HG03565 (cell line): ENCODE data around the gene SIPA1L3.
"Not testable (repeated sequence)": the region's sequence is repeated elsewhere in the genome, so short reads cannot be mapped to it uniquely, and the experiment has no call there.

Experiments
- ATAC-seq: cut with Tn5 transposase; IDR thresholded peaks from one replicate; pipeline ENCODE4 v1.9.1; 2021; ENCODE audit warnings: mild to moderate bottlenecking, moderate library complexity; ENCODE audit not compliant: unreplicated experiment

SIPA1L3 gene

DNA sequence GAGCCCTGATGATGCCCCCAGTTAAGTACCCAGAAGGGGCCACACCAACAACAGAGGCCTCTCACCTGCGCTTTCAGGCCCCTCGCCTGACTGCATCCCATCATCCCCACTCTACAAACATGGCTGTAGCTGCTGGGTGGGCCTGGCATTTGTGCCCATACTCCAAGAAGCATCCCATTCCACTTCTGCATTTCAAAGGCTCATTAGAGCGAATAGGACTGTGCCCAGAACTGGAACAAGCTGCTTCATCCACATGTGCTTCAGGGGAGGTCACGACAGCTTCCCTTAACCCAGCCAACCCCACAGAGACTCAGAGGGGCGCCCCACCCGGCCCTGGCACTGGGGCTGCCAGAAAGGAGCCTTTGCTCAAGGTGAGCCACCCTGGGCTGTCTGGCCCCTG lies 156.9 kb downstream of the SIPA1L3 start:
- ATAC-seq, result no peak

DNA sequence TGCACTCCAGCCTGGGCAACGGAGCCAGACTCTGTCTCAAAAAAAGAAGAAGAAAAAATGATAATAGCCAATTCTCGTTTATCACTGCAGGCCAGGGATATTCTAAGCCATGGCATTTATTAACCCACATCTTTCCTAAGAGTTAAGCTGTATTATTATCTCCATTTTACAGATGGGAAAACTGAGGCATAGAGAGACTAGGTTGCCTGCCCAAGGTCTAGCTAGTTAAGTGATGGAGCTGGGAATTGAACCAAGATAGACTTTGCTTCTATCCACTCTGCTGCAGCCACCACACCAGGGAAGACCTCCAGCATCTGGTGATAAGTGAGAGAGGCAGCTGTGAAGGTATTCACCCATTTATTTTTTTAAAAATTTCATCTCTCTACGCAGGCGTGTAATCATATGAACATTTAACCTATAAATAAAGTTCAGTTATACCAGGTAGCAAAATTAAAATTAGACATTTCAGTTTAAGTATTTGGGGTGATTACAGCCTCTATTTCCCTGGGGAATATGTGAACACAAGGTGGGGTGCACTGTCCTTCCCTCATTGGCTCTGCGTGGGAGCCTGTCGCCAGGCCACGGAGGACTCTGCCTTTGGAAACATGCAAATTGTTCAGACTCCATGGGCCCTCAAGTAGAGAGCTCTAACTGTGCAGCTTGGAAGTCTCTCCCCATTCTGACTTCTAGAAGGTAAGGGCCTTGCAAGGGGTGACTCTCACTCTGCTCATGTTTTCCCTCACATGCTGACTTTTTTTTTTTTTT lies 157.8 kb downstream of the SIPA1L3 start:
- no peak for ATAC-seq

DNA sequence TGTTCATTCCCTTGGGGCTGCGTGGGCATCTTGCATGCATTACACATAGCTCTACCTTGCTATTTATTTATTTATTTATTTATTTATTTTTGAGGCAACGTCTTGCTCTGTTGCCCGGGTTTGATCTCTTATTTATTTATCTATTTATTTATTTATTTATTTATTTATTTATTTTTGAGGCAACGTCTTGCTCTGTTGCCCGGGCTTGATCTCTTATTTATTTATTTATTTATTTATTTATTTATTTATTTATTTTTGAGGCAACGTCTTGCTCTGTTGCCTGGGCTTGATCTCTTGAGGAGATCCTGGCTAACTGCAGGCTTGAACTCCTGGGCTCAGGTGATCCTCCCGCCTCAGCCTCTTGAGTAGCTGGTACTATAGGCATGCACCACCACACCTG lies 158.8 kb downstream of the SIPA1L3 start:
- ATAC-seq, result not testable (repeated sequence)

DNA sequence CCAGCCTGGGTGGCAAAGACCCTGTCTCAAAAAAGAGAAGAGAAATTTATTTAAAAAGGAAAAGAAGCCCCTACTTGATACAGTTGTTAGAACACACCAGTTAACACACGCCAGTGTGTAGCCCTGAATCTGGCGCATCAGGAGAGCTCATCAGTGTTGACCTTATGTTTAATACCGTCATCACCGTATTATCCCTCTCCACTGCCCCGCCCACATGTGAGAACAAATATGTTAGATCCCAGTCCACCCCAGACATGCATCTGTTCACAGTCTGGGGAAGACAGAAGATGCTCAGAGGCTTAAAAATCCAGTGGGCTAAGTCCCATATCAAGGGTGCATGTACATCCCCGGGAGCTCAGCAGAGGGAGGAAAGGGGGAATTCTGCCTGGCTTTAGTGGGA lies 161.8 kb downstream of the SIPA1L3 start:
- ATAC-seq, result no peak

DNA sequence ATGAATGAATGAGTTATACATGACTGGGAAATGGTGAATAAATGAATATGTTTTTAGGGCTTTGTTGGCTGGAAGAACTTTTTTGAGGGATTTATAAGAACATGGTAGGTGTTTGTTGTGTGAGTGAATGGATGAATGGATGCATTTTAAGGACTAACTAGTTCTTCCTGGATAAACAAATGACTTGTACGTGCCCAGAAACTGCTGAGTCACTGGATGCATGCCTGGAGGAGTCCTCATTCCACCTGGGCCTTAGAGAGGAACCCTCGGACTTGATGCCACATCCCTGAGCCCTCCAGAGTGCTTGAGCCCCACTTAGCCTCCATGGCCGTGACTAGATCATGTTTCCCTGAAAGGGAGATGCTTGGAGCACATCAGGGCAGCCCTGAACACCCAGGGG lies 163.6 kb downstream of the SIPA1L3 start:
- no peak for ATAC-seq

DNA sequence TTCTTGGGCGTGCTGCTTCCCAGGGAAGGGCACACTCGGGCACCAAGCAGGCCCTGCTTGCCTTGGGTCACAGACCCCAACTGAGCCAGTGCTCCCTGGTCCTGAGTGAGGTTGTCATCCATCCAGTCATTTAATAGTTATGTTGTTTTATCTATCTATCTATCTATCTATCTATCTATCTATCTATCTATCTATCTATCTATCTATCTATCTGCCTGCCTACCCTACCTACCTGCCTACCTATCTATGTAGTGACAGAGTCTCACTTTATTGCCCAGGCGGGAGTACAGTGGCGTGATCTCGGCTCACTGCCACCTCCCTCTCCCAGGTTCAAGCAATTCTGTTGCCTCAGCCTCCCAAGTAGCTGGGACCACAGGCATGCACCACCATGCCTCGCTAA lies 164.0 kb downstream of the SIPA1L3 start:
- not testable (repeated sequence) for ATAC-seq

DNA sequence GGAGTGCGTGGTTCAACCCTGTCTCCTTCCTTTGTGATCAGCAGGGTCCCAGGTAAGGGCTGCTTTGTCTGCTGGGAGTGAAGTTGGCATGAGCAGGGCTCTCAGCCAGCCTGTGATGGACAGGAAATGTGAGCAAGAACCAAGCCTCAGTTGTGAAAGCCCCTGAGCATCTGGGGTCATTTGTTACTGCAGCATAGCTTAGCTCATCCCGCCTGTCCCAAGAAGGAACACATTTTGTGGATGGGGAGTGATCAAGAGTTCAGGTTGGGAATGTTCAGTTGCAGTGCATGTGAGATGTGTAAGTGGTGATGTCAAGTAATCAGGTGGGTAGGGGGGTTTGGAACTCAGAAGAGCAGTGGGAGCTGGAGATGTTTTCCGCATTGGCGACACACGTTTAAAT lies 164.6 kb downstream of the SIPA1L3 start:
- ATAC-seq, result no peak

DNA sequence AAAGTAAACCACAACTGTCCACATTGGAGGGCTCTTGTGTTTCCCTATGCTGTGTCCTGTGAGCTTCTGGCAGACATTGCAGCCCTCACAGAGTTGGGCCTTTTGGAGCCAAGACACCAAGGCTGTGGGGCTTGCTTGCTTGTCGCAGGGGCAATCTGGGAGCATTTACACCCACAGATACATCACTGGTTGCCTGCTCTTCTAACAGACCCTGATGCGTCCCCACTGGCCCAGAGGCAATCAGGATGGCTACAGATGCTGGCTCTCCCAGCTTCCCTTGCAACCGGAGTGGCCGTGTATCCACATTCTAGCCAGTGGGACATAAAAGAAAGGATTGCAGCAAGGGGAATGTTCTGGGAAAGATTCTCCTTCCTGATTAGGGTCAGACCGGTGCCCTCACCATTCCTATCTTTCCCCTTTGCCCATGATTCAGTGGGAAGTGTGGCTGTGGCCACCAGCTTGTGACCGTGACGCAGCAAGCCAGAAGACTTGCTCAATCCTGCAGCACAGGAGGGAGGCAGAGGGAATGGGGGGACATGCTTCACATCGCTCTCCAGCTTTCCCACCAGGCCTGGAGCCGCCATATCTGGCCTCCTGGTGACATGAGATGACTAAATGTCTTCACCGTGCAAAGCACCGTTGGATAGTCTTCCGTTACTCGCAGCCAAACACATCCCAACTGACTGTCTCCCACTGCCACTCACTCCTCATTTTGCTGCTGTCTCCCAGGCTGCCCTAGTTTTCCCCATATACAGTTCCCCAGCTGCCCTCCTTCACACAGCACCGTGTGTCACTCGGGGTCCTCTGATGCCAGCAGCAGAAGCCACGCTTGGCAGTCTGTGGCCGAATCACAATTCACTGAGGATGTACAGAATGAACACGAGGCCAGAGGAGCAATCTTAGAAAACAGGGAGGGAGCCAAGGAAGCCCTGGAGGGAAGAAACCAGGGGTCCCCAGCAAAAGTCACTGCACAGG lies 166.1 kb downstream of the SIPA1L3 start:
- no peak for ATAC-seq

DNA sequence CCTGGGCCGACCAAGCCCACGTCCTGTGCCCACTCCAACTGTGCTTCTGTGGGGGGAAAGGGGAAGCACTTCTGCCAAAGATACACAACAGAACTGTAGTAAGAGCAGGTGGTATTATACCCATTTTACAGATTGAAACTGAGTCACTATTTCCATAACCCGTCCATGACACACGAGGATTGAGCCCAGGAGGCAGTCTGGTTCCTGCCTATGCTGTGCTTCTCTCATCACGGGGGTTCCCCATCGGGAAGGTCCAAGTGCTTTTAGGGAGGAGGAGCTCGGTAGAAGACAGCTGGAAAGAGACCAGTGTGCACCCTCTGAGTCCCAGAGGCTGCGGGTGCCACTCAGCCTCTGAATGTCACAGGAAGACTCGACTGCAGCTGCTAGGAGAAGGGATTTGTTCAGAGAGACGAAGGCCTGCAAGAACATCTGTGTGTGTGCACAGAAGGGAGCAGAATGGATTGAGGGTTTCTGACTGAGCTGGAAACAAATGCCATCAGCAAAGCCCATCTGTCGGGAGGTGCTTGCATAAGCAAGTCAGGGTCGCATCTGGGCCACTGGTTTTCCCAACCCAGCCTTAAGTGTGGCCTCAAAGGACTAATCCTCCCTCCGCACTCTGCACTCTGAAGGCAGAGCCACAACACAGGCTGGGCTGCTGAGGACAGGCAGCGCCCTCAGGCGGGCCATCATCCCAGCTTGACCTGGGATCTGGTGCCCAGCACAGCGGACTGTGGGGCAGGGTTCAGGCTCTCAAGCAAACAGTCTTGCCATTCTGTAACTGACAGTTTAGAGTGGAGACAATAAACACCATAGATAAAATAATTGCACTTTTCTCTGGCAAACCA lies 167.1 kb downstream of the SIPA1L3 start:
- ATAC-seq, result no peak

DNA sequence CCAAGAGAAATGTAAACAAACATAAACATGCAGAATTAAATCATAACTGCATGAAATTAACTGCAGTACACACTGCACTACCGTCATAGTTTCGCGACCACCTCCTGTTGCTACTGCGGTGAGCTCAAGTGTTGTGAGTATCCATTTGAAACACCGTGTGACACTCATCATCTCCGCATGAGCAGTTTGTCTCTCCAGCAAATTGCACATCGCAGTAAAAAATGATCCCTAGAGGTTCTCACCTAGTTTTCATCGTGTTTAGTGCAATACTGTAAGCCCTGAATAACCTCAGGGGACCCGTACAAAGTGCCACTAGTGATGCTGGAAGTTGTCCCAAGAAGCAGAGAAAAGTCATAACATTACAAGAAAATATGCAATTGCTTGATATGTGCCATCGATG lies 169.3 kb downstream of the SIPA1L3 start:
- ATAC-seq, result no peak

DNA sequence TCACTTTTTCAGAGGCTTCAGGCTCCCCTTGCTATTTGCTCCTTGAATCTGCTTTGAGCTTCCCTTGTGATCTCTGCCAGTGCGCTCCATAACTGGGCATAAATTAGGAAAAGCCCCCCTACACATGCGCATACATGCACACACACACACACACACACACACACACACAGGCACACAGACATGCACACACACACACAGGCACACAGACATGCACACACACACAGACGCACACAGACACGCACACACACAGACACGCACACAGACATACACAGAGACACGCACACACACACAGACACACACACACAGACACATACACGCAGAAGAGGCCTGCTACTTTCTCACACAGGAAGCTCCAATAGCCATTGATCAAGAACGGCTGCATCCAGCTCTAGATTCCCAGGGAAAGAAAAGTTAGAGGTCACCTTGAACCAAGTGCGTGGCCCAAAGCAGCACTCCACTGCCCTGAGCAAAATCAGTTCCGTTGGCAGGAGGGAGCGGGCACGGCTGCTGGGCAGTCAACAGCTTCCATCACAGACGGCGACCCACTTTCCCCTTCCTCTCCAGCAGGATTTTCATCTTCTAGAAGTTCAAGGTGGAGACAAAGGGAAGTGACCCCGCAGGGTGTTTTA lies 171.4 kb downstream of the SIPA1L3 start:
- no peak for ATAC-seq

DNA sequence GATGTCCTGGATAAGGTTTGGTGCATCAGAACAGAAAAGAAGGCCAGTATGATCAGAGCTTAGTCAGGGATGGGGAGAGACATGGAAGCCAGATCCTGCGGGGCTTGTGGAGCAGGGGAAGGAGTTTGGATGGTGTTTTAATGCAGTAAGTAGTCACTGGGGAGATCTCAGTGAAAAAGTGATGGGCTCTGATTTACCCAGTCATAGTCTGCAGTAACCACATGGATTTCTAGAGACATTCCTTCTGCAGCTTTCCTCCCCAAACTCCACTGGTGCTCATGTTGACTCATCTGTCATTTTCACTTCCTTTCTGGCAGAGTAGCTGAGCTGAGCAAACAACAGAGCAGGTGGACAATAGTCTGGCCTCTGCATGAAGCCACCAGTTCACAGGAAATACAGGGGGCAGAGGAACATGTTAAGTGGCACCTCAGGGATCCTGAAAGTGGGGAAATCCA lies 172.9 kb downstream of the SIPA1L3 start:
- peak; percentile 67 for ATAC-seq

DNA sequence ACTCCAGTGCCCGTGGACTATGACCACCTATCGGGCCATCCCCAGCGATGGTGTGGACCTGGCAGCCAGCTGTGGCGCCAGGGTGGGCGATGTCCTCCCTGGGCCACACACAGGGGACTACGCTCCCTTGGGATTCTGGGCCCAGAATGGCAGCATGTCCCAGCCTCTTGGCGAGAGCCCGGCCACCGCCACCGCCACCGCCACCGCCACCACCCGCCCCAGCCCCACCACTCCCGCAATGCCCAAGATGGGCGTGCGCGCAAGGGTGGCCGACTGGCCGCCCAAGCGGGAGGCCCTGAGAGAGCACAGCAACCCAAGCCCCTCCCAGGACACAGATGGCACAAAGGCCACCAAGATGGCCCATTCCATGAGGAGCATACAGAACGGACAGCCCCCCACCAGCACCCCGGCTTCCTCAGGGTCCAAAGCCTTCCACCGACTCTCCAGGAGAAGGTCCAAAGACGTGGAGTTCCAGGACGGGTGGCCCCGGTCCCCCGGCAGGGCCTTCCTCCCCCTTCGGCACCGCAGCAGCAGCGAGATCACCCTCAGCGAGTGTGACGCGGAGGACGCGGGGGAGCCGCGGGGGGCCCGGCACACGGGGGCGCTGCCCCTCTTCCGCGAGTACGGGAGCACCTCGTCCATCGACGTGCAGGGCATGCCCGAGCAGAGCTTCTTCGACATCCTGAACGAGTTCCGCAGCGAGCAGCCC lies 174.7 kb downstream of the SIPA1L3 start:
- ATAC-seq, result no peak

DNA sequence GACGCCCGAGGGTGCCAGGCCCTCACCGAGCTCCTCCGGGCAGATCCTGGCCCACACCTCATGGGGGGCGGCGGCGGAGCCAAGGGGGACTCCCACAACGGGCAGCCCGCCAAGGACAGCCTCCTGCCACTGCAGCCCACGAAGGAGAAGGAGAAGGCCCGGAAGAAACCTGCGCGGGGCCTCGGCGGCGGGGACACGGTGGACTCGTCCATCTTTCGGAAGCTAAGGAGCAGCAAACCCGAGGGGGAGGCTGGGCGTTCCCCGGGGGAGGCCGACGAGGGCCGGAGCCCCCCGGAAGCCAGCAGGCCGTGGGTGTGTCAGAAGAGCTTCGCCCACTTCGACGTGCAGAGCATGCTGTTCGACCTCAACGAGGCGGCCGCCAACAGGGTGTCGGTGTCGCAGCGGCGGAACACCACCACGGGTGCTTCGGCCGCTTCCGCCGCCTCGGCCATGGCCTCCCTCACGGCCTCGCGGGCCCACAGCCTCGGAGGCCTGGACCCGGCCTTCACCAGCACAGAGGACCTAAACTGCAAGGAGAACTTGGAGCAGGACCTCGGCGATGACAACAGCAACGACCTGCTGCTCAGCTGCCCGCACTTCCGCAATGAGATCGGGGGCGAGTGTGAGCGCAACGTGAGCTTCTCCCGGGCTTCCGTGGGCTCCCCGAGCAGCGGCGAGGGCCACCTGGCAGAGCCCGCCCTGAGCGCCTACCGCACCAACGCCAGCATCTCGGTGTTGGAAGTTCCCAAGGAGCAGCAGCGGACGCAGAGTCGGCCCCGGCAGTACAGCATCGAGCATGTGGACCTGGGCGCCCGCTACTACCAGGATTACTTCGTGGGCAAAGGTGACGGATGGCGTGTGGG lies 175.5 kb downstream of the SIPA1L3 start:
- no peak for ATAC-seq

DNA sequence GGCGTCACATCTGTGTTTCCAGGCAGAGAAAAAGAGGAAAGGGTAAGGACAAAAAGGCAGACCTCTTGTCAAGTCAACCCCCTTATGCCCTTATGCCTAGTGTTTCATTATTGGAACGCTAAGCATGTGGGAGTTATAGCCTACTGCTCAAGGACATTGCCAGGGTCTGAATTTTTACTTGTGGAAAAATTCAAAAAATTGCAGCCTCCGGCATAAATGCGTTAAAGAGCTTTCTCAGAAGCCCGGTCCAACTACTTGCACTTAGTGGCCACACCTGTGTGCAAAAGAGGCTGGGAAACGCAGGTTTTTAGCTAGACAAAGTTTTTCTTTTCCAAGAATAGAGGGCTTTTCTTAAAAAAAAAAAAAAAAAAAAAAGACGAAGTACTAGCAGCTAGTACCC lies 177.2 kb downstream of the SIPA1L3 start:
- no peak for ATAC-seq

DNA sequence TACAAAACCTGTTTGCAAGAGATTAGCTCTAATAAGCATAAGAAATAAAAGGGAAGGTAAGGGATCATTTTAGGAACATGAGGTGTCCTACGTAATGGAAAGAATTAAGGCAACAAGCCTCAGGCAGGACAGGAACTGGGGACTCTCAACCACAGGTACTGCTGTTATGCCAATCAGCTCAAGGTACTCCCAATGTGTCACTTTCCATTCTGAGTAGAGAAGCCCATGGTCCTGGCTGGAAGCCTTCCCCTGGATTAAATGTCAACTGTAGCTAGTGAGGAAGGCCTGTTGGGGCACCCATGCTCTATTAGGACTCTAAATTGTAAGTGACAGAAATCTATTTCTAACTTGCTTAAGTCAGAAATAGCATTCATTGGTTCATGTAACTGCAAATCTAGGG lies 182.4 kb downstream of the SIPA1L3 start:
- no peak for ATAC-seq

DNA sequence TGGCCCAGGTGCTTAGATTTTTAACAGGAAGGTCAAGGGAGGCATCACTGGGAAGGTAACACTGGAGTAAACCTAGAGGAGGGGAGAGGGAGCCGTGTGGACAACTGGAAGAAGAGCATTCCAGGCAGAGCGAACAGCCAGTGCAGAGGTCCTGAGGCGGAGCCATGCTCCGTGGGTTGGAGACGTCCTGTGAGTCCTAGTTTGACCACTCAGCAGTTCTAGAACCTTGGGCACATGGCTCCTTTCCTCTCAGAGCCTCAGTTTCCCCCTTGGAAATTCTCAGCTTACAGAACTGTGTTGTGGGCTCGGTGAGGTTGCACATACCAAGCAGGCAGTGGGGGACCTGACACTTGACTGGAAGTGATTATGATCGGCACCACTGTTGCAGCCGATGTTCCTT lies 186.1 kb downstream of the SIPA1L3 start:
- no peak for ATAC-seq

DNA sequence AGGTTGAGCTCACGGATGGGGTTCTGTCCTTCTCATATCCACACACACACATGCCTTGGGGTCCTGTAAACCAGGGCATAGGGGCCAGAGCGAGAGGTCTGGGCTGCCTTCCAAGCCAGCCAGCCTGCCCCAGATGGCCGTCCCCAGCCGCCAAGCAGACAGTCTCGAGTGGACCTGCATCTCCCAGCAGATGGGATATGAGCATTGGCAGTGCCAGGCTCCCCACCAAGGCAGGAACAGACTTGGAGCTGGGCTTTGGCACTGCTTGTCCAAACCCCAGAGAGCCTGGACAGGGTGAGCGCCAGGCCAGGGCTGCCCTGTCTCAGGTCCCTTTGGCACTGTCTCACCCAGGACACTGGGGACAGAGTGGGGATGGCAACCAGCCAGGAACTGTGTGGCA lies 186.6 kb downstream of the SIPA1L3 start:
- no peak for ATAC-seq
